ENCODE measurements around the gene GRM5.
"Not testable (repeated sequence)": the region's sequence is repeated elsewhere in the genome, so short reads cannot be mapped to it uniquely, and the experiment has no call there.

The GRM5 gene

GRCh38 chr11:88849368-88849767 lies 216.4 kb downstream of the GRM5 start:
- H3K4me3 ChIP-seq (ENCODE audit: low read depth, low read length), result no peak overlapping the region
- DNase-seq (ENCODE audit: low read depth), result no peak

- H3K4me3 ChIP-seq (ENCODE audit: low read depth, low read length); DNase-seq (ENCODE audit: low read depth): not testable (repeated sequence)
These were observed 219.5 kb downstream of the GRM5 start for GRCh38 chr11:88846266-88846665.

- not testable (repeated sequence) for DNase-seq (ENCODE audit: low read depth); H3K4me3 ChIP-seq (ENCODE audit: low read depth, low read length)
These were observed 220.8 kb downstream of the GRM5 start for GRCh38 chr11:88844941-88845340.

- not testable (repeated sequence) for H3K4me3 ChIP-seq (ENCODE audit: low read depth, low read length); DNase-seq (ENCODE audit: low read depth)
These were observed 221.9 kb downstream of the GRM5 start for GRCh38 chr11:88843766-88844426.

GRCh38 chr11:88838139-88838538 lies 227.6 kb downstream of the GRM5 start:
- peak; percentile 22 for DNase-seq (ENCODE audit: low read depth)
- H3K4me3 ChIP-seq (ENCODE audit: low read depth, low read length), result not testable (repeated sequence)

GRCh38 chr11:88835709-88836108 lies 230.1 kb downstream of the GRM5 start:
- not testable (repeated sequence) for H3K4me3 ChIP-seq (ENCODE audit: low read depth, low read length); DNase-seq (ENCODE audit: low read depth)

- no peak overlapping the region for H3K4me3 ChIP-seq (ENCODE audit: low read depth, low read length)
- DNase-seq (ENCODE audit: low read depth), result no peak
These were observed 234.4 kb downstream of the GRM5 start for GRCh38 chr11:88831303-88831890.

GRCh38 chr11:88827018-88827676 lies 238.6 kb downstream of the GRM5 start:
- no peak overlapping the region for H3K4me3 ChIP-seq (ENCODE audit: low read depth, low read length)
- DNase-seq (ENCODE audit: low read depth), result no peak

GRCh38 chr11:88819616-88820015 lies 246.2 kb downstream of the GRM5 start:
- no peak for DNase-seq (ENCODE audit: low read depth)
- H3K4me3 ChIP-seq (ENCODE audit: low read depth, low read length), result no peak overlapping the region

- DNase-seq (ENCODE audit: low read depth), result no peak
- no peak overlapping the region for H3K4me3 ChIP-seq (ENCODE audit: low read depth, low read length)
These were observed 246.8 kb downstream of the GRM5 start for GRCh38 chr11:88818978-88819377.

- H3K4me3 ChIP-seq (ENCODE audit: low read depth, low read length), result no peak overlapping the region
- no peak for DNase-seq (ENCODE audit: low read depth)
These were observed 250.3 kb downstream of the GRM5 start for GRCh38 chr11:88815505-88815904.

- H3K4me3 ChIP-seq (ENCODE audit: low read depth, low read length), result no peak overlapping the region
- no peak for DNase-seq (ENCODE audit: low read depth)
These were observed 251.7 kb downstream of the GRM5 start for GRCh38 chr11:88814076-88814475.

GRCh38 chr11:88813233-88813915 lies 252.4 kb downstream of the GRM5 start:
- H3K4me3 ChIP-seq (ENCODE audit: low read depth, low read length), result no peak overlapping the region
- no peak for DNase-seq (ENCODE audit: low read depth)

GRCh38 chr11:88810420-88811097 lies 255.2 kb downstream of the GRM5 start:
- DNase-seq (ENCODE audit: low read depth), result no peak
- no peak overlapping the region for H3K4me3 ChIP-seq (ENCODE audit: low read depth, low read length)

- H3K4me3 ChIP-seq (ENCODE audit: low read depth, low read length), result no peak overlapping the region
- no peak for DNase-seq (ENCODE audit: low read depth)
These were observed 256.7 kb downstream of the GRM5 start for GRCh38 chr11:88809126-88809525.

GRCh38 chr11:88807349-88807748 lies 258.4 kb downstream of the GRM5 start:
- DNase-seq (ENCODE audit: low read depth), result no peak
- no peak overlapping the region for H3K4me3 ChIP-seq (ENCODE audit: low read depth, low read length)

- no peak overlapping the region for H3K4me3 ChIP-seq (ENCODE audit: low read depth, low read length)
- DNase-seq (ENCODE audit: low read depth), result no peak
These were observed 259.4 kb downstream of the GRM5 start for GRCh38 chr11:88806410-88806809.

- H3K4me3 ChIP-seq (ENCODE audit: low read depth, low read length), result no peak overlapping the region
These were observed 264.2 kb downstream of the GRM5 start for GRCh38 chr11:88801484-88802123.

GRCh38 chr11:88799771-88800500 lies 265.8 kb downstream of the GRM5 start:
- H3K4me3 ChIP-seq (ENCODE audit: low read depth, low read length), result no peak overlapping the region
- DNase-seq (ENCODE audit: low read depth), result no peak

More at GRCh38 chr11:88801484-88802123, 264.2 kb downstream of the GRM5 start:
- no peak for DNase-seq (ENCODE audit: low read depth)
